ENCODE results near the gene PRKG2. TPM values are rescaled to one million over a fixed set of nuclear protein-coding genes. Genes with fewer than 3 reads are reported as not detected.
"Not testable (repeated sequence)": the region's sequence is repeated elsewhere in the genome, so short reads cannot be mapped to it uniquely, and the experiment has no call there.

Gene PRKG2, protein sequence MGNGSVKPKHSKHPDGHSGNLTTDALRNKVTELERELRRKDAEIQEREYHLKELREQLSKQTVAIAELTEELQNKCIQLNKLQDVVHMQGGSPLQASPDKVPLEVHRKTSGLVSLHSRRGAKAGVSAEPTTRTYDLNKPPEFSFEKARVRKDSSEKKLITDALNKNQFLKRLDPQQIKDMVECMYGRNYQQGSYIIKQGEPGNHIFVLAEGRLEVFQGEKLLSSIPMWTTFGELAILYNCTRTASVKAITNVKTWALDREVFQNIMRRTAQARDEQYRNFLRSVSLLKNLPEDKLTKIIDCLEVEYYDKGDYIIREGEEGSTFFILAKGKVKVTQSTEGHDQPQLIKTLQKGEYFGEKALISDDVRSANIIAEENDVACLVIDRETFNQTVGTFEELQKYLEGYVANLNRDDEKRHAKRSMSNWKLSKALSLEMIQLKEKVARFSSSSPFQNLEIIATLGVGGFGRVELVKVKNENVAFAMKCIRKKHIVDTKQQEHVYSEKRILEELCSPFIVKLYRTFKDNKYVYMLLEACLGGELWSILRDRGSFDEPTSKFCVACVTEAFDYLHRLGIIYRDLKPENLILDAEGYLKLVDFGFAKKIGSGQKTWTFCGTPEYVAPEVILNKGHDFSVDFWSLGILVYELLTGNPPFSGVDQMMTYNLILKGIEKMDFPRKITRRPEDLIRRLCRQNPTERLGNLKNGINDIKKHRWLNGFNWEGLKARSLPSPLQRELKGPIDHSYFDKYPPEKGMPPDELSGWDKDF
- total RNA-seq: 0.58 TPM

- DNase-seq (ENCODE audit: low spot score): no peak
Measured at GRCh38 chr4:81214881-81215868, at the start of gene PRKG2. Gene PRKG2 (minus strand): TSS chr4:81215222. CDS start chr4:81205047, 10,175 bp downstream.

DNA sequence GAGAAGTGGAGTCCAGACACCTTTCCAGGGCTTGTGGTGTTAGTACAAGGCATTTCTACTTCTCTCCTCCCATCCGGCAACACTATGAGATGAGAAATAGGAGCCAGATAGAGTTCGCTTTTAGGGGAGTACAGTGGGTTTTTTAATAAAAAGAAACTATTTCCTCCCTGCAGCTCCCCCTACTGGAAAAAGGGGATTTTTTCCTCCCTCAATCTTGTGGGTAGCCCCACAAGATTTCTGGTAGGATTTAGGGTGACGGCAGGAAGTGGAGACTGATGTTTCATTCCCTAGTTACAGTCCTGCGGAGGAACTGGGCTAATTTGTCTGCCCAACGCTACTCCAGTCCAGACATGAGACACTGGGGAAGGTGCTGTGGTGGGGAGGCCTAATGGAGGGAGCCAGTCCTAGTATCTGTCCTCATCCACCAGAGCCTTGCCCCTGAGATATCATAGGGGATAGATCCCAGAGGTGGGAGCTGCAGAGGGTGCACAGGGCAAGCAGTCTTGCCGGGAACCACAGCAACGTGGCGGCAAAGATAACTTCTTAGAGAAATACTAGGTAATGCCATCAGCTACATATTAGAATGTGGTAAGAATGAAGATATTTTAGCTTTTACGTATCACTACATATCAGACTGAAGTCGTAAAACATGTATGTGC lies 45.5 kb upstream of the PRKG2 start:
- no peak for DNase-seq (ENCODE audit: low spot score)

DNA sequence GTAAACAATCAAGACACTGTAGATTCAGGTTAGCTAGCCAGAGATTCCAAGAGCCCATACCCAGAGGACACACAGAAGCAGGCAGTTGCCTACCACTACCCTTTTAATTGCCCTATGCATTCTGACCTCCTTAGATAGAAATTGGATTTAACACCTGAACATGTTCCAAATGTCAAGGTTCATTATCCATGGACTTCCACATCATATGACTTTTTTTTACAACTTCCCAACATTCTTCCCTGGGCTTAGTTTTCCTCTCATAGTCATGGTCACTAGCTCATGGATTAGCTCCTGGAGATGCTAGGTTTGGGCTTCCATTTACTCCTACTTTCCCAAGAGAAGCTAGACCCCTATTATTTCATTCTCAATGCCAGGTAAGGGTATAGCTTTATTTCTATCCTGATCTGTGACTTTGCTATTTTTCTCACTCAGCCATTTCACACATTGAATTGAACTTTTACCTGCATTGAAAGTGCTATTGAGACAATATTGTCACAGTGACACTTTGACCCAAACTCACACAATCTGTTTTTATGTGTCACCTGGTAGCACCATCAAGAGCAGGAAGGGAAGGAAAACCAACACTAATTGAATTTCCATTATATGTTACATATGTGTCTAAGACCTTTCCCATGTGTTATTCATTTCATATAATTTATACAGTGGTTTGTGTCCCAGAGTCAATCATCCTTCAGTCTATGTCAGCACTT lies 44.0 kb upstream of the PRKG2 start:
- DNase-seq (ENCODE audit: low spot score): no peak

- no peak for DNase-seq (ENCODE audit: low spot score)
Measured at GRCh38 chr4:81257816-81258215, 42.8 kb upstream of the PRKG2 start.

GRCh38 chr4:81257021-81257420 lies 42.0 kb upstream of the PRKG2 start:
- no peak for DNase-seq (ENCODE audit: low spot score)

GRCh38 chr4:81256059-81256970 lies 41.3 kb upstream of the PRKG2 start:
- DNase-seq (ENCODE audit: low spot score): no peak

- DNase-seq (ENCODE audit: low spot score): no peak
Measured at GRCh38 chr4:81255524-81255923, 40.5 kb upstream of the PRKG2 start.

GRCh38 chr4:81250430-81250829 lies 35.4 kb upstream of the PRKG2 start:
- DNase-seq (ENCODE audit: low spot score): no peak

- DNase-seq (ENCODE audit: low spot score): no peak
Measured at GRCh38 chr4:81245218-81246009, 30.4 kb upstream of the PRKG2 start.

GRCh38 chr4:81237791-81238190 lies 22.8 kb upstream of the PRKG2 start:
- DNase-seq (ENCODE audit: low spot score): no peak

- no peak for DNase-seq (ENCODE audit: low spot score)
Measured at GRCh38 chr4:81235982-81236749, 21.1 kb upstream of the PRKG2 start.

DNA sequence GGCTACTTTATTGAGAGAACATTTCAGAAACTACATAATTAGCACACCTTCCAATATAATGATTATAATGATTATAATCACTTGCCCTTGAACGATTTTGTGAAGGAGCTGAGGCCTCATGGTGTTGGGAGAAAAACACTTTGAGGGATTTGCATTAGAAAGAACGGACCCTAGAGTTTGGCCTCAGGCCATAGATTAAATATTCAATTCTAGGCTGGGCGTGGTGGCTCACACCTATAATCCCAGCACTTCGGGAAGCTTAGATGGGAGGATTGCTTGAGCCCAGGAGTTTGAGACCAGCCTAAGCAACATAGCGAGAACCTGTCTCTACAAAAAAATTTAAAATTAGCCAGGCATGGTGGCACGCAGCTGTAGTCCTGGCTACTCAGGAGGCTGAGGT lies 12.9 kb upstream of the PRKG2 start:
- DNase-seq (ENCODE audit: low spot score): no peak

- DNase-seq (ENCODE audit: low spot score): no peak
Measured at GRCh38 chr4:81227138-81227537, 12.1 kb upstream of the PRKG2 start.

DNA sequence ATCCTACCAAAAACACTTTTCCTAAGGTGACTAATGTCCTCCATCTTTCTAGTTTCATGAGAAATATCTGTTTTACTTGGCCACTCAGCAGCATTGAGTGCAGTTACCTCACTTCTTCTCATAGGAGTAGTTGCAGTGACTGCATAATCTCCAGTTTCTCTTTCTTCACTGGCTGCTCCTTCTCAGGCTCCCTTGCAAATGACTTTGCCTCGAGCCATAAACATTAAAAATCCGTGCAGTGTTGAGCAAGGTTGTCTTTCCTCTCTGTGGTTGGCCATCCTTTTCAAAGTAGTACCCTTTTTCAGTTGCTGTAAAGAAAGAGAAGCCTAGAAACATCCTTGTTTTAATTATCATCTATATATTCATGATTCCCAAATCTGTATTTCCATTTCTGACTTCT lies 10.2 kb upstream of the PRKG2 start:
- no peak for DNase-seq (ENCODE audit: low spot score)

DNA sequence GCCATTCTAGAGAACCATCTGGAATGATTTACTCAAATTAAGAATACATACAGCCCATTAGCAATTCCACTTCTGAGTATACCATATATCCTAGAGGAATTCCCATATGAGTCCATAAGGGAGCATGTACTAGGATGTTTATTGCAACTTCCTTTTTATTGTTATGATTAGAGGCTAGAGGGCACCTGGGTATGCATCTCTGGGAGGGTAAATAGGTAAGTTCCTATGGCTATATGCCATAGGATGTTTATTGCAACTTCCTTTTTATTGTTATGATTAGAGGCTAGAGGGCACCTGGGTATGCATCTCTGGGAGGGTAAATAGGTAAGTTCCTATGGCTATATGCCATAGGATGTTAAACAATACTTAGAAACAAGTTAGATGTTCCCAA lies 7.1 kb upstream of the PRKG2 start:
- DNase-seq (ENCODE audit: low spot score): not testable (repeated sequence)

DNA sequence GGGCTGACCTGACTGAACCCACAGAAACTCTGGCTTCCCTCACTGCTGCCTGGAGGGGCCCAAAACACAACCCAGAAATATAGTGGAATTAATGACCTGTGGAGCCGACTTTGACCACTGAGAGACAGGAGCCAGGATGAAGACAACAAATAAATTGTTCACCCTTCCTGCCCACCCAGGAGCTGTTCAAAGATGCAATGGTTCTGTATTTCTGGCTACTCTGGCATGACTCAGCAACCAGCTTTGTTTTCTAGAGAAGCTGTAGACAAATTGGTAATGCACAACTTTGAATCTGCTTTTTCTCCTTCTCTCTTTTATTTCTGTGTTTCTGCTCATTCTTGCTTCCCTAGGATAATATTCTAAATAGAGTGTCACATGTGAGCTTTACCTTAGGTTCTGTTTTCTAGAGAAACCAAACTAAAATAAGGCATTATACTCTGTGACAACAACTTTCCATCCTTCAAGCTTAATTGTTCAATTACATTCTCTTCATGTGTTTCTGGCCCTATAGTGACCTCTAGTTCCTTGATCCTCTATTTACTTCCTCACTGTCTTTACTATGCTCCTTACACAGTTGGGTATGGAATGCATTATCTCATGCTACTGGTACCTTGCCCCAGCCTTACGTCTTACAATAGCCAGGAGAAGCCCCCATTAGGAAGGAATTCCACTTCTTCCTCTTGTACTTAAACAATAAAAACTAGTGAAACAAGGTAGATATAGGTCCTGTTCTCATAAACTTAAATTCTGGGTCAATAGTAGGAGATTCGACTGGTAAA lies 6.5 kb upstream of the PRKG2 start:
- DNase-seq (ENCODE audit: low spot score): no peak

- DNase-seq (ENCODE audit: low spot score): no peak
Measured at GRCh38 chr4:81220271-81220670, 5.2 kb upstream of the PRKG2 start.

All from mucosa of gallbladder (tissue), 1 donor.